Upper lobe of right lung (tissue), 1 donor: ENCODE results near the gene CD99L2. TPM values are rescaled to one million over a fixed set of nuclear protein-coding genes. Genes with fewer than 3 reads are reported as not detected.
"Not testable (repeated sequence)": the region's sequence is repeated elsewhere in the genome, so short reads cannot be mapped to it uniquely, and the experiment has no call there.

ENCODE experiments used
- ATAC-seq: fragments of 200-7000 bp; cut with Tn5 transposase; one replicate; pipeline ENCODE4 v1.9.1; 2020; ENCODE audit warnings: mild to moderate bottlenecking, moderate library complexity
- DNase-seq: peaks from one replicate; pipeline ENCODE4 v3.0.0-alpha.2; 2020
- H3K27ac ChIP-seq: fragments of 200-600 bp; one replicate; pipeline ENCODE4 v1.8.0; 2022
- H3K27me3 ChIP-seq: fragments of 200-600 bp; one replicate; pipeline ENCODE4 v1.8.0; 2022; ENCODE audit warnings: mild to moderate bottlenecking
- H3K36me3 ChIP-seq: fragments of 200-600 bp; one replicate; pipeline ENCODE4 v1.8.0; 2022
- H3K4me1 ChIP-seq: fragments of 200-600 bp; one replicate; pipeline ENCODE4 v1.8.0; 2022
- H3K4me3 ChIP-seq: fragments of 200-600 bp; one replicate; pipeline ENCODE4 v1.8.0; 2022; ENCODE audit warnings: mild to moderate bottlenecking
- H3K9me3 ChIP-seq: fragments of 200-600 bp; one replicate; pipeline ENCODE4 v1.8.0; 2022
- CTCF ChIP-seq: fragments of 200-600 bp; IDR thresholded peaks from one replicate; pipeline ENCODE4 v1.8.0; 2022; ENCODE audit warnings: antibody characterized with exemption
- intact Hi-C: fragments of 100-400 bp; cut with DNase I; formaldehyde crosslinking; loops from one replicate; pipeline ENCODE4 v1.11.0; 2022
- total RNA-seq: library from RNA; stranded (reverse); fragmentation: NEBNext Ultra II Directional; extraction: Animal tissue kit (Norgen Biotek cat#: 25700); gene quantifications from one replicate; pipeline ENCODE4 v1.2.1, GENCODE V29; 2021
- donor health status: DM: no; HTN: yes; CAD: no; lungs with severe emphysema.

The CD99L2 gene
- total RNA-seq, 1 donor from 2014 or later, result 38.4 TPM

DNA sequence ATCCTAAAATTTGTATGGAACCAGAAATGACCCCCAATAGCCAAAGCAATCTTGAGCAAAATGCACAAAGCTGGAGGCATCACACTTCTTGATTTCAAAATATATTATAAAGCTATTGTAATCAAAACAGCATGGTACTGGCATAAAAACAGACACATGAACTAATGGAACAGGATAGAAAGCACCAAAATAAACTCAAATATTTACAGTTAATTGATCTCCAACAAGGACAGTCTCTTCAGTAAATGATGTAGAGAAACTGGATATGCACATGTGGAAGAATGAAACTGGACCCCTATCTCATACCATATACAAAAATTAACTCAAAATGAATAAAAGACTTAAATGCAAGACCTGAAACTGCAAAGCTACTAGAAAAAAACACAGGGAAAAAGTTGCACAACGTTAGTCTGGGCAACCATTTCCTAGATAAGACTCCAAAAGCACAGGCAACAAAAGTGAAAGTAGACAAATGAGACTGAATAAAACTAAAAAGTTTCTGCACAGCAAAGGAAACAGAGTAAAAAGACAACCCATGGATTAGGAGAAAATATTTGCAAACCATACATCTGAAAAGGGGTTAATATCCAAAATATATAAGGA is 64.9 kb downstream of the CD99L2 start:
- Histone ChIP-seq H3K4me3 (no peak overlapping the region), H3K9me3 (no peaks in the 10 kb centered on the region), H3K27ac (no peak overlapping the region), H3K36me3 (no peaks in the 10 kb centered on the region), H3K27me3 (no peaks in the 10 kb centered on the region), H3K4me1 (no peaks in the 10 kb centered on the region)
- intact Hi-C loops, result no loop called here
- no peak for TF ChIP-seq CTCF
- DNase-seq (no peak), ATAC-seq (no peak)

DNA sequence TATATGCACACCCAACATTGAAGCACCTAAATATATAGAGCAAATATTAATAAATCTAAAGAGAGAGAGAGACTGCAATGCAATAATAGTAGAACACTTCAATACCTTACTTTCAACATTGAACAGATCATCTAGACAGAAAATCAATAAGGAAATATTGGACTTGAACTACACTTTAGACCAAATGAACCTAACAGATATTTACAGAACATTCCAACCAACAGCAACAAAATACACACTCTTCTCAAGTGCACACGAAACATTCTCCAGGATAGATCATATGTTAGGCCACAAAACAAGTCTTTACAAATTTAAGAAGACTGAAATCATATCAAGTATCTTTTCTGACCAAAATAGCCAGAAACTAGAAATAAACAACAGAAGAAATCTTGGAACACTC is 66.6 kb downstream of the CD99L2 start:
- Histone ChIP-seq H3K9me3 (no peaks in the 10 kb centered on the region), H3K4me3 (no peak overlapping the region), H3K27me3 (no peaks in the 10 kb centered on the region), H3K4me1 (no peaks in the 10 kb centered on the region), H3K36me3 (no peaks in the 10 kb centered on the region), H3K27ac (no peak overlapping the region)
- TF ChIP-seq CTCF, result no peak
- ATAC-seq, result no peak
- intact Hi-C loops, result no loop called here
- no peak for DNase-seq

DNA sequence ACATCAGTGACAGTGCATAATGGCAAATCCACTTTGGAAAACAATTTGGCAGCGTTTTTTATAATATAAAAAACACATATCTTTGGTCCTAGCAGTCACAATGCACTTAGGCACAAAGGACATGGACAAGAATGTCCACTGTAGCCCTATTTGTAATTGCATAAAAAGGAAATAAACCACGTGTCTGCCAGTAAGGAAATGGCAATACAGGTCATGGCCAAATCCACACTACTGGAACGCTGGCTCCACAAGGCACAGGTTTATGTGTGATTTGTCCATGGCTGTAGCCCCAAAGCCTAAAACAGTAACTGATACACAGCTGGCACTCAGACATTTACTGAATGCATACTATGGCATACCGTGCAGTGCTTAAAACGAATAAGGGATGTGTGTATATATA is 69.7 kb downstream of the CD99L2 start:
- ATAC-seq (no peak), DNase-seq (no peak)
- H3K4me3 ChIP-seq, result no peak overlapping the region
- H3K27me3 ChIP-seq, result no peaks in the 10 kb centered on the region
- no peaks in the 10 kb centered on the region for H3K9me3 ChIP-seq
- no peaks in the 10 kb centered on the region for H3K4me1 ChIP-seq
- no peak for TF ChIP-seq CTCF
- intact Hi-C loops, result no loop called here
- no peak overlapping the region for H3K27ac ChIP-seq
- no peaks in the 10 kb centered on the region for H3K36me3 ChIP-seq

DNA sequence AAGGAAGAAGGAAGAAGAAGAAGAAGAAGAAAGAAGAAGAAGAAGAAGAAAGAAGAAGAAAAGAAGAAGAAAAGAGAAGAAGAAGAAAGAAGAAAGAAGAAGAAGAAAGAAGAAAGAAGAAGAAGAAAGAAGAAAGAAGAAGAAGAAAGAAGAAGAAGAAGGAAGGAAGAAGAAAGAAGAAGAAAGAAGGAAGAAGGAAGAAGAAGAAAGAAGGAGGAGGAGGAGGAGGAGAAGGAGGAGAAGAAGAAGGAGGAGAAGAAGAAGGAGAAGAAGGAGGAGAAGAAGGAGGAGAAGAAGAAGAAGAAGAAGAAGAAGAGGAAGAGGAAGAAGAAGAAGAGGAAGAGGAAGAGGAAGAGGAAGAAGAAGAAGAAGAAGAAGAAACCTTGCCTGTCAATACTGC is 74.1 kb downstream of the CD99L2 start:
- H3K27me3 ChIP-seq, H3K36me3 ChIP-seq, H3K27ac ChIP-seq, ATAC-seq, H3K9me3 ChIP-seq, intact Hi-C loops, DNase-seq, H3K4me3 ChIP-seq, H3K4me1 ChIP-seq: not testable (repeated sequence)

GRCh38 chrX:150823826-150824225 is 74.6 kb downstream of the CD99L2 start:
- DNase-seq, H3K27me3 ChIP-seq, H3K27ac ChIP-seq, H3K4me3 ChIP-seq, ATAC-seq, intact Hi-C loops, H3K36me3 ChIP-seq, H3K9me3 ChIP-seq, H3K4me1 ChIP-seq: not testable (repeated sequence)

DNA sequence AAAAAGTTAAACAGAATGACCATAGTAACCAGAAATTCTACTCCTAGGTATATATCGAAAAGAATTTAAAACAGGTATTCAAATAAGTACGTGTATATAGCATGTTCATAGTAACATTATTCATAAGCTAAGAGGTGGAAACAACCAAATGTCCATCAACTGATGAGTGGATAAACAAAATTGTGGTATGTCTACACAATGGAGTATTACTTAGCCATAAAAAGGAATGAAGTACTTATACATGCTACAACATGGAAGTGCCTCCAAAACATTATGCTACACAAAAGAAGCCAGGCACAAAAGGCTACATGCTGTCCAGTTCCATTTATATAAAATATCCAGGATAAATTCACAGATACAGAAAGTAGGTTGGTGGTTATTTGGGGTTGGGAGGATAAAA is 76.5 kb downstream of the CD99L2 start:
- no peaks in the 10 kb centered on the region for H3K9me3 ChIP-seq
- H3K4me3 ChIP-seq, result no peak overlapping the region
- ATAC-seq (no peak), DNase-seq (no peak)
- H3K4me1 ChIP-seq, result no peaks in the 10 kb centered on the region
- TF ChIP-seq CTCF, result no peak
- H3K36me3 ChIP-seq, result no peaks in the 10 kb centered on the region
- intact Hi-C loops, result no loop called here
- H3K27ac ChIP-seq, result no peak overlapping the region
- no peaks in the 10 kb centered on the region for H3K27me3 ChIP-seq

DNA sequence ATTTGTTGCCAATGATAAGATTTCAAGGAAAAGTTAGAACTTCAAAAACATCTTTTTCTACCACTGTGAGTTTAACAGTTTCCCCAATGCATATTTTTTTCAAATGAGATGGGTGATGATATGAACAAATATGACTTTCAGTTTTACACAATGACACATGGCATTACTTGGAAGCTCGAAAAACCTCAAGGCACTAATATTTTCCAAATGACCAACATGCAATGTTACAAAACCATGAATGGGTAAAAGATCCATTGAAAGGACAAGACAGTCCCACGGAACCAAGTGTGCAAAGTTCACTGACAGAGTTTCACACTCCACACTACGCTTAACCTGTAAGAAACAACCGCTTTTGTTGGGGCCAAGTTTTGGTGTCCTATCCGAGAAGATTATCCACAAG is 84.5 kb downstream of the CD99L2 start:
- Histone ChIP-seq H3K9me3 (no peaks in the 10 kb centered on the region), H3K4me3 (no peak overlapping the region), H3K36me3 (no peaks in the 10 kb centered on the region), H3K4me1 (no peaks in the 10 kb centered on the region), H3K27me3 (no peaks in the 10 kb centered on the region), H3K27ac (no peak overlapping the region)
- intact Hi-C loops, result no loop called here
- no peak for DNase-seq
- no peak for TF ChIP-seq CTCF
- no peak for ATAC-seq
